K562 (cell line): Measurements from ENCODE around the gene DPF1. TPM values are rescaled to one million over a fixed set of nuclear protein-coding genes. Genes with fewer than 3 reads are reported as not detected.

Experiments
- BACH1 ChIP-seq: fragments of 200-800 bp; sonication (Bioruptor generic); IDR thresholded peaks from 2 replicates; pipeline ENCODE4 v1.6.1; 2016; ENCODE audit warnings: missing genetic modification characterization, missing compliant biosample characterization
- CUX1 ChIP-seq: fragments of 200-800 bp; sonication (Bioruptor generic); IDR thresholded peaks from 2 replicates; pipeline ENCODE4 v1.6.1; 2016; ENCODE audit warnings: missing genetic modification characterization, missing compliant biosample characterization
- DDX20 ChIP-seq: fragments of 450-650 bp; IDR thresholded peaks from 2 replicates; pipeline ENCODE4 v1.6.1; 2016; ENCODE audit warnings: missing genetic modification characterization, low read depth, mild to moderate bottlenecking, missing compliant biosample characterization, moderate library complexity
- EHMT2 ChIP-seq: fragments of 450-650 bp; IDR thresholded peaks from 2 replicates; pipeline ENCODE4 v1.6.1; 2018; ENCODE audit warnings: antibody characterized with exemption
- ELF1 ChIP-seq: fragments of 200-800 bp; sonication (Bioruptor generic); IDR thresholded peaks from 2 replicates; pipeline ENCODE4 v1.6.1; 2016; ENCODE audit warnings: missing genetic modification characterization, missing compliant biosample characterization
- ESRRA ChIP-seq: fragments of 450-650 bp; IDR thresholded peaks from 2 replicates; pipeline ENCODE4 v1.6.1; 2014; ENCODE audit warnings: low read depth, mild to moderate bottlenecking, moderate library complexity, borderline replicate concordance
- ETV1 ChIP-seq: fragments of 450-650 bp; conservative IDR thresholded peaks from 2 replicates; pipeline ENCODE4 v1.6.1; 2016; ENCODE audit warnings: missing genetic modification characterization, control low read depth, low read depth, missing compliant biosample characterization
- FOXJ3 ChIP-seq: sonication (generic); formaldehyde crosslinking; IDR thresholded peaks from 2 replicates; pipeline ENCODE4 v1.4.0; 2020; ENCODE audit warnings: mild to moderate bottlenecking, missing genetic modification reagents
- FOXK2 ChIP-seq, 2 experiments: fragments of 450-650 bp; IDR thresholded peaks in 1 of 2; conservative IDR thresholded peaks in 1 of 2; 2 replicates each; pipeline ENCODE4 v1.6.1; 2016; ENCODE audit warnings: low read depth in 2 of 2, mild to moderate bottlenecking in 1 of 2
- FUS ChIP-seq: fragments of 200-400 bp; formaldehyde crosslinking; optimal IDR thresholded peaks from 2 replicates; pipeline ENCODE3; 2017; ENCODE audit warnings: low read depth, low read length
- HDAC2 ChIP-seq: fragments of 450-650 bp; IDR thresholded peaks from 2 replicates; pipeline ENCODE4 v1.6.1; 2016; ENCODE audit warnings: mild to moderate bottlenecking
- MEIS2 ChIP-seq: fragments of 450-650 bp; IDR thresholded peaks from 2 replicates; pipeline ENCODE4 v1.6.1; 2014; ENCODE audit warnings: mild to moderate bottlenecking; ENCODE audit not compliant: partially characterized antibody
- NCOR1 ChIP-seq: fragments of 450-650 bp; IDR thresholded peaks from 2 replicates; pipeline ENCODE4 v1.6.1; 2016; ENCODE audit warnings: mild to moderate bottlenecking, moderate library complexity
- NR2C1 ChIP-seq, 2 experiments: fragments of 450-650 bp; IDR thresholded peaks; 2 replicates each; pipeline ENCODE4 v1.6.1; 2017; ENCODE audit warnings: mild to moderate bottlenecking in 2 of 2, antibody characterized with exemption in 1 of 2, inconsistent platforms in 1 of 2, missing compliant biosample characterization in 1 of 2, missing genetic modification characterization in 1 of 2
- NUFIP1 ChIP-seq: fragments of 450-650 bp; IDR thresholded peaks from 2 replicates; pipeline ENCODE4 v1.6.1; 2018; ENCODE audit not compliant: partially characterized antibody
- POLR2G ChIP-seq: fragments of 200-400 bp; formaldehyde crosslinking; IDR thresholded peaks from 2 replicates; pipeline ENCODE4 v1.6.1; 2017; ENCODE audit warnings: low read depth, mild to moderate bottlenecking, antibody characterized with exemption, low read length, moderate library complexity
- PREB ChIP-seq: sonication (generic); formaldehyde crosslinking; IDR thresholded peaks from 2 replicates; pipeline ENCODE4 v1.8.1; 2023; ENCODE audit warnings: mild to moderate bottlenecking, missing genetic modification reagents
- TAF7 ChIP-seq: fragments of 450-650 bp; IDR thresholded peaks from 2 replicates; pipeline ENCODE4 v1.6.1; 2016; ENCODE audit warnings: missing genetic modification characterization, missing compliant biosample characterization
- TEAD4 ChIP-seq, 2 experiments: sonication (generic) in 1 of 2; formaldehyde crosslinking in 1 of 2; IDR thresholded peaks; 2 replicates each; pipeline versions ENCODE4 v1.6.1 to v1.8.0; 2012 to 2022; ENCODE audit warnings: borderline replicate concordance in 1 of 2, inconsistent platforms in 1 of 2, low read length in 1 of 2, mild to moderate bottlenecking in 1 of 2, missing genetic modification reagents in 1 of 2
- TSC22D4 ChIP-seq: fragments of 450-650 bp; IDR thresholded peaks from 2 replicates; pipeline ENCODE4 v1.6.1; 2016; ENCODE audit warnings: missing genetic modification characterization, missing biosample characterization, control low read depth
- ZFP30 ChIP-seq: fragments of 250-450 bp; sonication (Bioruptor Pico); IDR thresholded peaks from 2 replicates; pipeline ENCODE4 v1.8.0; 2022; ENCODE audit warnings: moderate library complexity, mild to moderate bottlenecking, inconsistent platforms, borderline replicate concordance
- ZNF445 ChIP-seq: fragments of 250-450 bp; sonication (Bioruptor Pico); IDR thresholded peaks from 2 replicates; pipeline ENCODE4 v1.4.0; 2020; ENCODE audit warnings: low read depth, mild to moderate bottlenecking, moderate library complexity
- polyA plus RNA-seq, 8 experiments: library from polyadenylated mRNA; depleted of rRNA in 4 of 8; stranded (reverse) in 5 of 8; unstranded in 3 of 8; fragments of >200 nt; fragmentation: Nextera tagmentation in 2 of 8; fragmentation: Illumina TruSeq in 1 of 8; extraction: Ambion mirVana in 2 of 8; extraction: Trizol in 1 of 8; gene quantifications; 2 replicates each; pipeline versions ENCODE4 v1.2.1 to v1.2.3, GENCODE V29; 2011 to 2014; ENCODE audit warnings: inconsistent platforms in 1 of 8, missing spikeins in 1 of 8
- total RNA-seq, 7 experiments: library from RNA; depleted of rRNA in 6 of 7; stranded (reverse); fragments of >200 nt in 6 of 7; fragmentation: Illumina TruSeq in 2 of 7; extraction: Trizol in 2 of 7; gene quantifications; 2 replicates each; pipeline versions ENCODE4 v1.2.1 to v1.2.3, GENCODE V29; 2011 to 2021; ENCODE audit warnings: low replicate concordance in 1 of 7
- TF ChIP-seq, protein P1 (sequence below): IDR thresholded peaks from 2 replicates; pipeline ENCODE4 v1.6.1; 2014; ENCODE audit warnings: antibody characterized with exemption

Gene DPF1
- total and polyA plus RNA-seq, 9 of the 15 experiments (the other 6 are each of a cell fraction or from before 2014, with no cell fraction given): 0.10 to 5.7 (median 3.1) TPM

GRCh38 chr19:38268539-38268938 is 44.5 kb upstream of the DPF1 start (continued):
- TF ChIP-seq NUFIP1: no peak
- TF ChIP-seq ETV1 (tag): no peak
- TF ChIP-seq DDX20 (tag): no peak
- TF ChIP-seq HDAC2: no peak
- TF ChIP-seq, protein P1, sequence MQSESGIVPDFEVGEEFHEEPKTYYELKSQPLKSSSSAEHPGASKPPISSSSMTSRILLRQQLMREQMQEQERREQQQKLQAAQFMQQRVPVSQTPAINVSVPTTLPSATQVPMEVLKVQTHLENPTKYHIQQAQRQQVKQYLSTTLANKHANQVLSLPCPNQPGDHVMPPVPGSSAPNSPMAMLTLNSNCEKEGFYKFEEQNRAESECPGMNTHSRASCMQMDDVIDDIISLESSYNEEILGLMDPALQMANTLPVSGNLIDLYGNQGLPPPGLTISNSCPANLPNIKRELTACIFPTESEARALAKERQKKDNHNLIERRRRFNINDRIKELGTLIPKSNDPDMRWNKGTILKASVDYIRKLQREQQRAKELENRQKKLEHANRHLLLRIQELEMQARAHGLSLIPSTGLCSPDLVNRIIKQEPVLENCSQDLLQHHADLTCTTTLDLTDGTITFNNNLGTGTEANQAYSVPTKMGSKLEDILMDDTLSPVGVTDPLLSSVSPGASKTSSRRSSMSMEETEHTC: no peak
- TF ChIP-seq MEIS2: no peak
- TF ChIP-seq ELF1 (tag): no peak
- 0 out of 2 replicates have a peak, but pooled peaks have one; percentile 9 for TF ChIP-seq TEAD4 (IDR thresholded peaks at IDR 0.05; ENCODE audit: low read length)
- TF ChIP-seq TEAD4 (CRISPR knock-in tag; IDR thresholded peaks at IDR 0.05; ENCODE audit: borderline replicate concordance): no peak
- TF ChIP-seq FOXK2 (conservative IDR thresholded peaks at IDR 0.05 in 1 of 2, IDR thresholded peaks at IDR 0.05 in 1 of 2; ENCODE audit: low read depth in 2 of 2): 0 out of 4 replicates have a peak, but pooled peaks of 1 of the 2 experiments have one; percentile 18
- no peak; the same call in 1 of the 2 replicates for TF ChIP-seq NCOR1
- no peak for TF ChIP-seq CUX1 (CRISPR knock-in tag)
- TF ChIP-seq POLR2G: no peak
- no peak for TF ChIP-seq TAF7 (tag)
- TF ChIP-seq FOXJ3: no peak
- no peak for TF ChIP-seq ZFP30 (CRISPR knock-in tag)
- no peak for TF ChIP-seq PREB
- TF ChIP-seq NR2C1 (IDR thresholded peaks at IDR 0.05): no peak
- no peak for TF ChIP-seq NR2C1 (tag; IDR thresholded peaks at IDR 0.05)
- no peak for TF ChIP-seq FUS
- TF ChIP-seq ZNF445 (CRISPR knock-in tag): no peak
- no peak for TF ChIP-seq BACH1
- TF ChIP-seq EHMT2: no peak
- no peak for TF ChIP-seq ESRRA
- no peak for TF ChIP-seq TSC22D4 (tag)
